ENCODE results near the gene UNC45A.
A peak's percentile ranks its signal among the peaks of the same experiment; 100 is the strongest.

UNC45A gene

DNA sequence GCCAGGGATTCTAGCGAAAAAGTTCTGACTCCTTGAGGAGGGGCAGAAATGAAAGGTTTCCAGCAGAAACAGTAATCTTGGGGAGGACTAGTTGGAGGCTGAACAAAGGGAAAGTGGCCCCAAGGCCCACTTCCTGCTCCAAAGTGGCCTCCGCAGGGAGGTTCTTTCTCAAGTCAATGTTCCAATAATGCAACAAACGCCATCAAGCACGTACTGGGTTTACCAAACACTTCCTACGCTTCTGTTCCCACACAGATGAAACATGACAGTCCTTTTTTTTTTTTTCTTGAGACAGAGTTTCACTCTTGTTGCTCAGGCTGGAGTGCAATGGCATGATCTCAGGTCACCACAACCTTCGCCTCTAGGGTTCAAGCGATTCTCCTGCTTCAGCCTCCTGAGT lies 10.0 kb downstream of the UNC45A start:
- no peak for DNase-seq

DNA sequence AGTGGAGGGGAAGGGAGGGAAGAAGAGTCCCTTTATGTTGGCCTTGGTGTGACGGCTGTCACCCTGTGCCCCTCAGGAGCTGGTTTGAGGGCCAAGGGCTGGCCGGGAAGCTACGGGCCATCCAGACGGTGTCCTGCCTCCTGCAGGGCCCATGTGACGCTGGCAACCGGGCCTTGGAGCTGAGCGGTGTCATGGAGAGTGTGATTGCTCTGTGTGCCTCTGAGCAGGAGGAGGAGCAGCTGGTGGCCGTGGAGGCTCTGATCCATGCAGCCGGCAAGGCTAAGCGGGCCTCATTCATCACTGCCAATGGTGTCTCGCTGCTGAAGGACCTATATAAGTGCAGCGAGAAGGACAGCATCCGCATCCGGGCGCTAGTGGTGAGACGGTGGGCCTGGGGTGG lies 11.5 kb downstream of the UNC45A start:
- no peak for DNase-seq

DNA sequence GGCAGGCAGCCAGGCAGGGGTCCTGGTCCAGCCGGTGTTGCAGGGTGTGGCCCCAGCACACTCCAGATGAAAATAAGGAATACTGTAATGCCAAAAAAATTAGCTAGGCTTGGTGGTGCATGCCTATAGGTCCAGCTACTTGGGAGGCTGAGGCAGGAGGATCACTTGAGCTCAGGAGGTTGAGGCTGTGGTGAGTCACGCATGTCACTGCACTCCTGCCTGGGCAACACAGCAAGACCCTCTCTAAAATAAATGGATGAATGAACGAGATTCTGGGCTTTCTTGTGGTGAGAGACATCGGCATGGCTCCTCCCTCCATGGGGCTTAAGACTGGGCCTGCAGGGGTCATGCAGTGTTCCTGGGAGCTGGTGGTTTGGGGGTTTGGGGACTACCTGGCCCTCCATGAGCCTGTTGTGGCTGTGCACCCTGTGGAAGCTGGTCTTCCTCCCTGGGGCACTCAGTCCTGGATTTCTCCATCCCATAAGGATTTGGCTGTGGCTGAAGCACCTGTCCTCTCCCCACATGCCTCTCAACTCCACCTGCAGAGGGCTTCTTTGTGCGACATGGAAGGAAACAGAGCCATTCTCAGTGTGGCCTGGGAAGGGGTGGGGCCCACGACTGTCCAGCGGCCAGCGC lies 12.0 kb downstream of the UNC45A start:
- no peak for DNase-seq

DNA sequence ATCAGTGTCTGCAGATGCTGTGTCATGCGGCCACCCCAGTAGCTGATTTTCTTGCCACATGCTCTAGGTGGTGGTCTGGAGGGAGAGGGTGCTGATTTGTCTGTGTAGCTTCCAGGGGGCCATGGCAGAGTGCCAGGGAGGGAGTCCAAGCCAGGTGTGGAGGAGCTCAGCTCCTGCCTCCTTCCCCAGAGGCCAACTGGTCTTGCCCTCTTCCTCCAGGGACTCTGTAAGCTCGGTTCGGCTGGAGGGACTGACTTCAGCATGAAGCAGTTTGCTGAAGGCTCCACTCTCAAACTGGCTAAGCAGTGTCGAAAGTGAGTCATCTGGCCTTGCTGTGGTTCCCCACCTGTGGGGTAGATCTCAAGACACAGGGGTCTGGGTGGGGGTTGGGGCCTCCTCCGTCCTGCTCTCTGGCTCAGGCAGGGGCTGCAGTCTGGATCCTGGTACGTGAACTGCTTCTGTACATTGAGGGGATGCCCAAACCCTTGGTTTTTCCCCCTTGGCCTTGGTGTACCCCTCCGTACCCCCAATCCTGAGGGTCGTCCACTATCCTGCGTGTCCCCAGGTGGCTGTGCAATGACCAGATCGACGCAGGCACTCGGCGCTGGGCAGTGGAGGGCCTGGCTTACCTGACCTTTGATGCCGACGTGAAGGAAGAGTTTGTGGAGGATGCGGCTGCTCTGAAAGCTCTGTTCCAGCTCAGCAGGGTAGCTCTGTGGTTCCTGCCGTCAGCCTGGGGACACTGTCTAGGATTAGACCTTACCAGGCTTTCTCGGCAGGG lies 12.7 kb downstream of the UNC45A start:
- DNase-seq: no peak

DNA sequence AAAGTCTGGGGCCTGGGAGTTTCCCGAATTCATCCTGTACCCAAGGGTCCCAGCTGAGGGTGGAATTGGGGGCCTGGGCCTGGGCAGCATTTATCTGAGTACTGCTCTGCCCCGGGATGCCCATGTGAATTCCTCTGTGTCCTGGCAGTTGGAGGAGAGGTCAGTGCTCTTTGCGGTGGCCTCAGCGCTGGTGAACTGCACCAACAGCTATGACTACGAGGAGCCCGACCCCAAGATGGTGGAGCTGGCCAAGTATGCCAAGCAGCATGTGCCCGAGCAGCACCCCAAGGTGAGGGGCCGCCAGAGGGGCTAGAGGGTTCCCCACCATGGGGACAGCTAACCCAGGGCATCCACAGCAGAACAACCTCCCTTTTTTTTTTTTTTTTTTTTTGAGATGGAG lies 13.4 kb downstream of the UNC45A start:
- no peak for DNase-seq

DNA sequence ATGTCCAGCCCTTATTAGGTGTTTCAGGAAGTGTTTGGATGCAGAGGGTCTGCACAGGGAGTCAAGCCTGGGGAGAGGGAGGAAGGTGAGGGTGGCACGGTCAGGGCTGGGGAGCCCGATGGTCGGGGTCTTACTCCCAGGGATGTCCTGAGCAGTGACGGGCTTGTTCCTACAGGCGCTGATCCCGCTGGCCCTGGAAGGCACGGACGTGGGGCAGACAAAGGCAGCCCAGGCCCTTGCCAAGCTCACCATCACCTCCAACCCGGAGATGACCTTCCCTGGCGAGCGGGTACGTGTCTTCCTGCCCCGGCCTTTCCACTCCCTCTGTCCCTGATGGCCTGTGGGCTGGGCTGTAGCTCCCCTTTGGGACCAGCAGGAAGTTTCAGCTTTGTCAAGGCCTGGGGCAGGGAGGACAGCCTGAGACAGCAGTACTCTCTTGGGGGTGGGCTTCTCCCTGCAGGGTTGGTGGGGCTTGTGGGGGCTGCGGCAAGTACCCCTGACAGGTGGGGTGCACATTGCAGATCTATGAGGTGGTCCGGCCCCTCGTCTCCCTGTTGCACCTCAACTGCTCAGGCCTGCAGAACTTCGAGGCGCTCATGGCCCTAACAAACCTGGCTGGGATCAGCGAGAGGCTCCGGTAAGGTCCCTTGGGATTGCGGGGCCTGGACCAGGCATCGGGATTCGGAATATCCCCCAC lies 15.0 kb downstream of the UNC45A start:
- no peak for DNase-seq

DNA sequence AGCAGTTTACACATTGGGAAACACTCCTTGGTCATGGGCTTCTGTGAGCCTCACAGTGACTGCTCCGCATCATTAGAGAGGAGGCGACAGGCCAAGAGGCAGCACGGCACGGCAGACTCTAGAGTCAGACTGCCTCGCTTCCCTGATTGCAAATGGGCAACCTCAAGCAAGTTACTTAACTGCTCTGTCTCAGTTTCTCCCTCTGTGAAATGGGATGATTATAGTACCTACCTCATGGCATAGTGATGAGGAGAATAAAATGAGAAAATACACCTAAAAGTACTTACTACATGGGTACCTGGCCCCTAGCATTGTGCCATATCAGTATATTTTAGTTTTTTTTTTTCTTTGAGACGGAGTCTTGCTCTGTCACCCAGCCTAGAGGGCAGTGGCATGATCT lies 15.6 kb downstream of the UNC45A start:
- DNase-seq: no peak

DNA sequence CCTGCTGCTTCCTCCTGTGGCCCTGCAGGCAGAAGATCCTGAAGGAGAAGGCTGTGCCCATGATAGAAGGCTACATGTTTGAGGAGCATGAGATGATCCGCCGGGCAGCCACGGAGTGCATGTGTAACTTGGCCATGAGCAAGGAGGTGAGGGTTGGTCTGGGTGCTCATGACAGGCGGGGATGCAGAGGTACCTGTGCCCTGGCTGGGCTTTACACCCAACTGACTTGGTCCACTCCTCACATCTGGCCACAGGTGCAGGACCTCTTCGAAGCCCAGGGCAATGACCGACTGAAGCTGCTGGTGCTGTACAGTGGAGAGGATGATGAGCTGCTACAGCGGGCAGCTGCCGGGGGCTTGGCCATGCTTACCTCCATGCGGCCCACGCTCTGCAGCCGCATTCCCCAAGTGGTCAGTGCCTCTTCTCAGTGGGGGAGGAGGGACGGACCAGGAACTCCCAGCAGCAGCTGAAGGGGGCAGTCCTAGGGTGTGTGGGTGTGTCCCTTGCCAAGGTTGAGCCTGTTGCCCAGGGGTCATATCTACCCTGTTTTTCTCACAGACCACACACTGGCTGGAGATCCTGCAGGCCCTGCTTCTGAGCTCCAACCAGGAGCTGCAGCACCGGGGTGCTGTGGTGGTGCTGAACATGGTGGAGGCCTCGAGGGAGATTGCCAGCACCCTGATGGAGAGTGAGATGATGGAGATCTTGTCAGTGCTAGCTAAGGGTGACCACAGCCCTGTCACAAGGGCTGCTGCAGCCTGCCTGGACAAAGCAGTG lies 18.0 kb downstream of the UNC45A start:
- no peak for DNase-seq

DNA sequence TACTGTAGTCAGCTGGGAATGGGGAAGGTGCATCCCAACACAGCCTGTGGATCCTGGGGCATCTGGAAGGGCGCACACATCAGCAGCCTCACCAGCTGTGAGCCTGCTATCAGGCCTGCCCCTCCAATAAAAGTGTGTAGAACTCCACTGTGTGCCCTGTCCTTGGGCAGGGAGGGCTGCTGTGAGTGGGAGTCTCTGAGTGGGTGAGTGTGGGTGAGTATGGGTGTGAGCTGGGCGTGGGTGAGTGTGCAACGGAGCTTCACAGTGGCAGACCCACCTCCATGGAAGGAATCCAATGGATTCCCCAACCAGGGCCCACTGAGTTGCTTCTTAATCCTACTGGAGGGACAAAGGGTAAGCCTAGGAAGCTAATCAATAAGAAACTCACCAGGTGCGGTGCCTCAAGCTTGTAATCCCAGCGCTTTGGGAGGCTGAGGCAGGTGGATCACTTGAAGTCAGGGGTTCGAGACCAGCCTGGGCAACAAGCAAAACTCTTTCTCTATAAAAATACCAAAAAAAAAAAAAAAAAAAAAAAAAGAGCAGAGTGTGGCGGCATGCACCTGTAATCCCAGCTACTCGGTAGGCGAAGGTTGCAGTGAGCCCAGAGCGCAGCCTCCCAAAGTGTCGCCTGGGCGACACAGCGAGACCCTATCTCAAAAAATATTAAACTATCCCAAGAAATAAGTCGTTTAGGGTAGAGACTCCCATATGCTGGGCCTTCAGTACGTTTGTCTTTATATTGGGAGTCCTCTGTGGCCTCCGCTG lies 19.0 kb downstream of the UNC45A start:
- no peak for DNase-seq

DNA sequence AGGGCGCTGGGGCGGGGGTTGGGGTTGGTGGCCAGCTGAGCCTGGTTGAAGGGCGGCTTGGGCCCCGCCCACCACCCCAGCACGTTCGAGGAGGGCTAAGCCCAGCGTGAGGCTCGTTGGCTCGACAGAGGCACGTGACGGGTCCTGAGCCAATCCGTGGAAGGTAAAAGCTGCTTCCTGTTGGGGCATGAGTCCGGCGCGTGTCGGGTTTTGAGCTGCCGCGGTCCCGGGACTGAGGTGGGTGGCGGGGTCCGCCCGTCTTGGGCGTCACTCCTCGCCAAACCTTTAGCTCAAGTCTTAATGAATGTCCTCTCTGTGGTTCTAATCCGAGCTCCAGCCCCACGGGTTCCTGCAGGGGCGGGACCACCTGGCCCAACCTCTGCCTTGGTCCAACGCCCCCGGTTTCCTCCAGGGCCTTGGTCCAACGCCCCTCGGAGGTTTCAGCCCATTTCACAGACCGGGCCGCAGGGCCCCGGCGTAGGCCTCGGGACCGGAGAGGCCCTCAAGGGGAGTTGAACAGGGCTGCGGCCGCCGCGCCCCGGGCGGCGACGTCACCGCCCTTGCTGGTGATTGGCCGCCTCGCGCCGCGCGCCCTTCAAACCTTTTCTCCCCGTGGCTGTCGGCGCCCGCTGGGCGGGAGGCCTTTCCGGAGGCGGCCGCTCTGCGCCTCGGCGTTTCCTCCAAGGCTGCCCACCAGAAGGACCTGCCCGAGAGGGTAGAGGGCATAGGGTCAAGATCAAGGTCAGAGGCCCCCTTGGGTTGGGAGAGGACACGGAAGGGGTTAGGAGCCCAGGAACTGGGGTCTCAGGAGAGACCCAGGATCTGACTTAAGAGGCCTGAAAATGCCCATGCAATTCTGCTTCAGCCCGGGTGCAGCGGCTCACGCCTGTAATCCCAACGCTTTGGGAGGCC lies 19.9 kb downstream of the UNC45A start, which contains the start of gene RCCD1:
Gene RCCD1, plus strand, starts transcription at position 173 of the 912 bp plus-strand sequence. CDS start 1,851 bp downstream, outside the sequence.
- DNase-seq: peak; percentile 82

DNA sequence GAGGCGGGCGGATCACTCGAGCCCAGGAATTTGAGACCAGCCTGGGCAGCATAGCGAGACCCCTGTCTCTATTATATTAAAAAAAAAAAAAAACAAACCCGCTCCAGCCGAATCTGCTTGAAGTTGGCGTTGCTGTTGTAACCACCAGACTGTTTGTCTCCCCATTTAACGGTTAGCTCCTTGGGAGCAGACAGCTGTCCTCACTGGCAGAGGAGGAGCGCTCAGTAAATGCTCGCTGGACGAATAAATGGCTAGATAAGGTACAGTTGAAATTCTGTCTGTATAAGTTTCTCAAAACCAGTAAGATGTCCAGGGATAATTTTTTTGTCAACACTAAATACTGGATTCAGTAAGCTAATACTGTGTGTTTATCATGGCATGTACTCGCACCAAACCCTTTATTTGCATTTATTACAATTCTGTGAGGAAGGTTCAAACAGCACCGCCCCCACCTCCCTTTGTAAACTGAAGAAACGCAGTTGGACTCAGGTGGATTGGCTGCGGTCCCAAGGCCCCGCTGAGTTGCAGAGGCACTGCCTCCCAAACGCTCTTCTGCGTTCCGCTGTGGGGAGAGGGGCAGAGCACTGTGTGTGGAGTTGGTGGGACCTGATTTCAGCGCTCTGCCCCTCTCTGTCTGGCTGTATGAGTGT lies 20.7 kb downstream of the UNC45A start:
- DNase-seq: no peak

DNA sequence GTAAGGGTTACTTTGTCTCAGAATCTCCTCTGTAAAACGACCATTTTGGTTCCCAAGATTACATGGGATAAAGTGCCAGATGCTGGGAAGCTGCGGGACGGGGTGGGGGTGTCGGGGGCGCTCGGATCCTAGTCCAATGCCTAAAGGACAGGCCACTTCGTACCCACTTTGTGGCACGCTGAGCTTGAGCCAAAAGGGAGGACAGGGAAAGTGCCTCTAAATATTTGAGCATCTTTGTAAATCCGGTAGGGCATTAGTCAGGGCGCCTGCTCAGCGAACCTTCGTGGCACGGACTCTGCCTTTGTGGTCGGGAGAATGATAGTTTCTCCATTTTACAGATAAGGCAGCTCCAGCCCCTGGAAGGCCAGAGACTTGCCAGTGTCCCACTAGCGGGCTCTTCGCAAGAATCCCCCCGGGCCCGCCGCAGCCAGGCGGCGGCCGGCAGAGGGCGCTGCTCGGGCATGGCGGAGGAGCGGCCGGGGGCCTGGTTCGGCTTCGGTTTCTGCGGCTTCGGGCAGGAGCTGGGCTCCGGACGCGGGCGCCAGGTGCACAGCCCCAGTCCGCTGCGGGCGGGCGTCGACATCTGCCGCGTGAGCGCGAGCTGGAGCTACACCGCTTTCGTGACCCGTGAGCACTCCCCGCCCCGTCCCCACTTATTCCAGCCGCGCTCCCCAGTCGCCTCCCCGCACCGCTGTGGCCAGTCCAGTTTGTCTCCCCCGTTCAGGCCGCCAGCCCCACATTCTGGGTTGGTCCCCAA lies 21.4 kb downstream of the UNC45A start:
- peak; percentile 75 for DNase-seq

DNA sequence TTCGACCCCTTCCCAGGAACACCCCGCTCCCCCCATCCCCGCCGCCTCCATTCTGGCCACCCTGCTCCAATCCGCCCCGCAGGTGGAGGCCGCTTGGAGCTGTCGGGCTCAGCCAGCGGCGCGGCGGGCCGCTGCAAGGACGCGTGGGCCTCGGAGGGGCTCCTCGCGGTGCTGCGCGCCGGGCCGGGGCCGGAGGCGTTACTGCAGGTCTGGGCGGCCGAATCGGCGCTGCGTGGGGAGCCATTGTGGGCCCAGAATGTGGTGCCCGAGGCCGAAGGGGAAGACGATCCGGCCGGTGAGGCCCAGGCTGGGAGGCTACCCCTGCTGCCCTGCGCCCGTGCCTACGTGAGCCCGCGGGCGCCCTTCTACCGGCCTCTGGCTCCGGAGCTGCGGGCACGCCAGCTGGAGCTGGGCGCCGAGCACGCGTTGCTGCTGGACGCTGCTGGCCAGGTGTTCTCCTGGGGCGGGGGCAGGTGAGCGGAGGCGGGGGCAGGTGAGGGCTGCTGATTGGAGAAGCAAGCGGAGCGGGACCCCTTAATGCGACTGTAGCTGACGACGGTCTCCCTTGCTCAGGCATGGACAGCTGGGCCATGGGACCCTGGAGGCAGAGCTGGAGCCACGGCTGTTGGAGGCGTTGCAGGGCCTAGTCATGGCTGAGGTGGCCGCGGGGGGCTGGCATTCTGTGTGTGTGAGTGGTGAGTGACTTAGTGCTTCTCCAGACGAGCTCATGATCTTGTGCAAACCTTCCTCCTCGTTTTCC lies 22.1 kb downstream of the UNC45A start:
- no peak for DNase-seq

DNA sequence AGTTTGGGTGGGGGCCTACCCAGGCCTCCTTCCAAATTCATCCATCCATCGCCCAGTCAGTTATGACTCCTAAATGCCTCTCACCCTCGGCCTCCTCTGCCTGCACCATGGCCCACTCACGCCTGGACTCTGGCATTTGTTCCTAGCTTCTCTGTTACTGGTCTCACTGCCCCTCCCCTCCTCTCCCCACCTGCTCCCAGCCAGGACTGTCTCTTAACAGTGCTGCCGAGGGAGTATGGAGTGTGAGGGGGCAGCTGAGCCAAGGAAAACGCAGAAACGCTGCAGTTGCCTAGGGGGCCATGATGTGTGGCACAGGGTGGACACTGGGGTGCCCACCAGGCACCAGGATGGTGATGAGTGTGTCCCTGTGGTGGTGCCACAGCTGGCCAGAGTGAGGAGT lies 22.7 kb downstream of the UNC45A start:
- no peak for DNase-seq

DNA sequence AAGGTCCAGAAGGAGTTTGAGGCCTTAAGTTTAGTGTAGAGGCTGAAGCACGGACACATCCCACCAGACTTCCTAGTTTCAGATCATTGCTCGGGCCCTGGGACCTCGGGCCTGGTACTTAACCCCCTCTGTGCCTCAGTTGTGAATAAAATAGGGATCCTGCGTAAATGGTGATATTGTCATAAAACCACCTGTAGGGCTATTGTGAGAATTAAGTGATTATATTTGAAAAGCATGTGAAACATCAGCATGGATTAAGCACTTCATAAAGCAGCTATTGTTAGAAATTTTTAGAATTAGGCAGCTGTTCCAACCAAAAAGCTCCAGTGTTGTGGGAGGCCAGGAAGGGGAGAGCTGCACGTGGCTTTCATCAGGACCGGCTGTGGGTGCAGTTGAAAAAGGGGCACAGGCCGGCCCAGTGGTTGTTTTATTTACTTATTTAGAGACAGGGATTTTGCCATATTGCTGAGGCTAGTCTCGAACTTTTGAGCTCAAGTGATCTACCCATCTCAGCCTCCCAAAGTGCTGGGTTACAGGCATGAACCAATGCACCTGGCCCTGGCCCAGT lies 24.0 kb downstream of the UNC45A start:
- DNase-seq: no peak

DNA sequence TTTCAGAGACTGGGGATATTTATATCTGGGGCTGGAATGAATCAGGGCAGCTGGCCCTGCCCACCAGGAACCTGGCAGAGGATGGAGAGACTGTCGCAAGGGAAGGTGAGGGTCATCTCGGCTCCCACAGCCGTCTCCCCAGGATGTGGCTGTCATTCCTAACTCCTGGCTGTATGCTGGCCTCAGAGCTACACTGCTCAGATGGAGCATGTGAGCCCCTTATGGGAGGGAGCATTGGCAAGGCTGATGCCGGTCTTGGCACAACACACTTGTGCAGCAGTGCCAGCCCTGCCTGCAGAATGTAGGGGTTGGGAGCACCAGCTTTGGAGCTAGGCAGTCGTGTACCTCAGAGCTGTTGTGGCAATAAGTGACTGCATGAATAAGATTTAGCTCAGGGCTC lies 24.8 kb downstream of the UNC45A start:
- no peak for DNase-seq

DNA sequence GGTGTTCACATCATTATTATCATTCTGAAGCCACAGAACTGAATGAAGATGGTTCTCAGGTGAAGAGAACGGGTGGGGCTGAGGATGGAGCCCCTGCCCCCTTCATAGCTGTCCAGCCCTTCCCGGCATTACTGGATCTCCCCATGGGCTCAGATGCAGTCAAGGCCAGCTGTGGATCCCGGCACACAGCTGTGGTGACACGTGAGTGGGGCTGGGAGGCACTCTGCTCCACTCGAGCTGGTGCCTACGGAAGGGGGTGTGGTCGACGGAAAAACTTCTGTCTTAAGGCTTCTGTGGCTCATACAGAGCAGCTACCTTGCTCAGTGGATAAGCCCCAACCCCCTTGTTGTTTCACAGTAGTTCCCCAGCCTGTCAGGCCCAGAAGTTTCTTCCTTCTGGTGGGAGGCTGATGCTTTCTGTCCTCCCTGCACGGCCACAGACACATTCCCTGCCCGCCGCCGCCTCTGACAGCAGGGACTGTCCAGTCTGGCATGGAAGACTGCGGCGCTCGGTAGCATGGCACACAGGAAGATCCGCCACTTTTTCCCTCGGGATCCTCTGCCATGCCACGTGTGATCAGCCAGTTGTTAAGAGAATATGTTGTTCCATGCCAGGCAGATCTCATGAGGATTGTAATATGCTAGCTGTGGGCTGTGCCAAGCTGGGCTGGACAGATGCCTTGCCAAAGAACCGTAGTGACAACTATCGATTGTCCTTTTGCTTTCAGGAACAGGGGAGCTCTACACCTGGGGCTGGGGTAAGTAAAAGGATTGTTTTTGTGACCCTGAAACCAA lies 25.4 kb downstream of the UNC45A start:
- DNase-seq: no peak

DNA sequence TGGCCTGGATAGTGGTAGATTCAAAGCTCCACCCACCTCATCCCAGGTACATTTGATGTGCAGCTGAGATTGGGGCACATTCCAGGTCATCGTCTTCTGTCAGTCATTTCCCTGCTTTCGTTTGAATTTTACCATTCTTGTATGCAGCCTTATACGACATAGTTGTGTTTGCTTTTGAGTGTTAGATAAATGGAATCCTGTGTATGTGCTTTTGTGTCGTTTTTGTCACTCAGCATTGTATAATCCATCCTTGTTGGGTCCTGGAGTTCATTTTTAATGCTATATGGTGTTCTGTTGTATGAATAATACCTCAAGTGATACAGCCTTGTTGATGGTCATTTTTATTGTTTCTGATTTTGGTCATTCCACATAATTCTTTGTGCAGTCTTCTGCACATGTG lies 26.9 kb downstream of the UNC45A start:
- DNase-seq: no peak

Measured in activated T-cell treated with anti-CD3 and anti-CD28 coated beads, Interleukin-2, amount 50 U/mL, for 1 hour (primary cell).